Progenitor cell of endocrine pancreas (in vitro differentiated cells): ENCODE results near the gene FZD7. TPM values are rescaled to one million over a fixed set of nuclear protein-coding genes. Genes with fewer than 3 reads are reported as not detected.

Source experiments
- DNase-seq: peaks from one replicate; pipeline ENCODE4 v3.0.0; 2021; ENCODE audit warnings: low spot score; ENCODE audit not compliant: unreplicated experiment
- H3K27ac Mint-ChIP-seq: 2 replicates; pipeline ENCODE4 v1.8.0; 2021; ENCODE audit warnings: mild to moderate bottlenecking, moderate library complexity, mixed read lengths
- H3K27me3 Mint-ChIP-seq: 2 replicates; pipeline ENCODE4 v1.8.0; 2021; ENCODE audit warnings: mixed read lengths
- H3K36me3 Mint-ChIP-seq: 2 replicates; pipeline ENCODE4 v1.8.0; 2022; ENCODE audit warnings: mixed read lengths; ENCODE audit not compliant: insufficient read depth
- H3K4me1 Mint-ChIP-seq: 2 replicates; pipeline ENCODE4 v1.8.0; 2021; ENCODE audit warnings: low read depth, mixed read lengths
- H3K4me3 Mint-ChIP-seq: 2 replicates; pipeline ENCODE4 v1.8.0; 2021; ENCODE audit warnings: low read depth, mild to moderate bottlenecking, moderate library complexity, mixed read lengths
- H3K9me3 Mint-ChIP-seq: 2 replicates; pipeline ENCODE4 v1.8.0; 2021; ENCODE audit warnings: low read depth, mixed read lengths
- CTCF ChIP-seq: fragments of 200-600 bp; sonication (generic); IDR thresholded peaks from one replicate; pipeline ENCODE4 v1.5.0; 2021; ENCODE audit warnings: antibody characterized with exemption, mild to moderate bottlenecking; ENCODE audit not compliant: unreplicated experiment
- total RNA-seq: library from RNA; stranded (reverse); gene quantifications from 2 replicates; pipeline ENCODE4 v1.2.1, GENCODE V29; 2021

Gene FZD7
- total RNA-seq, 1 donor from 2014 or later = 74.2 TPM

GRCh38 chr2:202006301-202006700 lies 27.4 kb upstream of the FZD7 start:
- Mint-ChIP-seq H3K9me3 (no peaks in the 10 kb centered on the region), H3K4me3 (no peak overlapping the region), H3K27me3 (peaks cover 2% of the 10 kb centered on the region), H3K4me1 (peaks cover 10% of the 10 kb centered on the region), H3K27ac (no peak overlapping the region), H3K36me3 (no peaks in the 10 kb centered on the region)
- TF ChIP-seq CTCF = no peak
- no peak for DNase-seq

- peaks cover 10% of the 10 kb centered on the region for H3K4me1 Mint-ChIP-seq
- H3K27me3 Mint-ChIP-seq = peaks cover 3% of the 10 kb centered on the region
- no peak overlapping the region for H3K27ac Mint-ChIP-seq
- H3K36me3 Mint-ChIP-seq = no peaks in the 10 kb centered on the region
- no peaks in the 10 kb centered on the region for H3K9me3 Mint-ChIP-seq
- no peak for DNase-seq
- H3K4me3 Mint-ChIP-seq = no peak overlapping the region
- TF ChIP-seq CTCF = no peak
Measured at GRCh38 chr2:202007015-202007982, 26.4 kb upstream of the FZD7 start.

- H3K27ac Mint-ChIP-seq = no peak overlapping the region
- DNase-seq = no peak
- H3K9me3 Mint-ChIP-seq = no peaks in the 10 kb centered on the region
- no peak overlapping the region for H3K4me3 Mint-ChIP-seq
- peaks cover 10% of the 10 kb centered on the region for H3K4me1 Mint-ChIP-seq
- H3K36me3 Mint-ChIP-seq = no peaks in the 10 kb centered on the region
- TF ChIP-seq CTCF = no peak
- H3K27me3 Mint-ChIP-seq = peaks cover 3% of the 10 kb centered on the region
Measured at GRCh38 chr2:202007983-202008354, 25.7 kb upstream of the FZD7 start.

- Mint-ChIP-seq H3K27me3 (peaks cover 3% of the 10 kb centered on the region), H3K27ac (no peak overlapping the region), H3K4me1 (peaks cover 10% of the 10 kb centered on the region), H3K36me3 (no peaks in the 10 kb centered on the region), H3K9me3 (no peaks in the 10 kb centered on the region), H3K4me3 (no peak overlapping the region)
- TF ChIP-seq CTCF = no peak
- no peak for DNase-seq
Measured at GRCh38 chr2:202009019-202009481, 24.6 kb upstream of the FZD7 start.

- Mint-ChIP-seq H3K4me1 (peaks cover 10% of the 10 kb centered on the region), H3K27me3 (peaks cover 3% of the 10 kb centered on the region), H3K27ac (no peak overlapping the region), H3K9me3 (no peaks in the 10 kb centered on the region), H3K36me3 (no peaks in the 10 kb centered on the region), H3K4me3 (no peak overlapping the region)
- DNase-seq = no peak
- no peak for TF ChIP-seq CTCF
Measured at GRCh38 chr2:202009581-202009980, 24.1 kb upstream of the FZD7 start.
